SK-N-SH treated with all-trans-retinoic acid at 6 μM for 48 hours (cell line): ENCODE results near the gene BZW2.

Experiments
- ATAC-seq: fragments of 200-7000 bp; cut with Tn5 transposase; 3 replicates; pipeline ENCODE4 v1.9.1; 2020; ENCODE audit warnings: mild to moderate bottlenecking, moderate library complexity
- ARNTL ChIP-seq: fragments of 450-650 bp; formaldehyde crosslinking; IDR thresholded peaks from 2 replicates; pipeline ENCODE4 v1.5.0; 2020; ENCODE audit warnings: low read depth, mild to moderate bottlenecking, moderate library complexity, borderline replicate concordance
- BACH2 ChIP-seq: fragments of 250-450 bp; sonication (Bioruptor Pico); IDR thresholded peaks from 2 replicates; pipeline ENCODE4 v1.9.0; 2021; ENCODE audit warnings: mild to moderate bottlenecking, borderline replicate concordance
- CREB5 ChIP-seq: fragments of 250-450 bp; sonication (Bioruptor Pico); IDR thresholded peaks from 2 replicates; pipeline ENCODE4 v1.5.1; 2020; ENCODE audit warnings: low read depth, mild to moderate bottlenecking, moderate library complexity
- CSDC2 ChIP-seq: fragments of 250-450 bp; sonication (Bioruptor Pico); IDR thresholded peaks from 2 replicates; pipeline ENCODE4 v1.5.0; 2020; ENCODE audit warnings: mild to moderate bottlenecking, moderate library complexity
- CSRNP3 ChIP-seq: fragments of 250-450 bp; sonication (Bioruptor Pico); IDR thresholded peaks from 2 replicates; pipeline ENCODE4 v1.5.1; 2021; ENCODE audit warnings: mild to moderate bottlenecking, moderate library complexity
- ESRRG ChIP-seq: fragments of 250-450 bp; sonication (Bioruptor Pico); IDR thresholded peaks from 2 replicates; pipeline ENCODE4 v1.6.1; 2021; ENCODE audit warnings: mild to moderate bottlenecking
- GLIS3 ChIP-seq: fragments of 250-450 bp; sonication (Bioruptor Pico); IDR thresholded peaks from 2 replicates; pipeline ENCODE4 v1.5.0; 2020; ENCODE audit warnings: mild to moderate bottlenecking, moderate library complexity
- ISL1 ChIP-seq: fragments of 250-450 bp; sonication (Bioruptor Pico); IDR thresholded peaks from 2 replicates; pipeline ENCODE4 v2.1.2; 2022; ENCODE audit warnings: mild to moderate bottlenecking, moderate library complexity
- OSR1 ChIP-seq: fragments of 250-450 bp; sonication (Bioruptor Pico); IDR thresholded peaks from 2 replicates; pipeline ENCODE4 v1.8.0; 2022; ENCODE audit warnings: moderate library complexity, mild to moderate bottlenecking, inconsistent platforms
- PATZ1 ChIP-seq: fragments of 250-450 bp; sonication (Bioruptor Pico); IDR thresholded peaks from 2 replicates; pipeline ENCODE4 v1.8.0; 2020; ENCODE audit warnings: mild to moderate bottlenecking, moderate library complexity, borderline replicate concordance
- POU6F1 ChIP-seq: fragments of 250-450 bp; sonication (Bioruptor Pico); IDR thresholded peaks from 2 replicates; pipeline ENCODE4 v1.8.0; 2021; ENCODE audit warnings: low read depth, mild to moderate bottlenecking, moderate library complexity, borderline replicate concordance
- RARB ChIP-seq: fragments of 250-450 bp; sonication (Bioruptor Pico); IDR thresholded peaks from 2 replicates; pipeline ENCODE4 v1.8.0; 2021; ENCODE audit warnings: mild to moderate bottlenecking, moderate library complexity
- SNAI2 ChIP-seq: fragments of 250-450 bp; sonication (Bioruptor Pico); IDR thresholded peaks from 2 replicates; pipeline ENCODE4 v1.5.0; 2020; ENCODE audit warnings: mild to moderate bottlenecking, moderate library complexity
- TCF4 ChIP-seq: fragments of 250-450 bp; sonication (Bioruptor Pico); IDR thresholded peaks from 2 replicates; pipeline ENCODE4 v1.8.0; 2021; ENCODE audit warnings: mild to moderate bottlenecking, moderate library complexity, borderline replicate concordance
- TOX ChIP-seq: fragments of 250-450 bp; sonication (Bioruptor Pico); IDR thresholded peaks from 2 replicates; pipeline ENCODE4 v1.8.0; 2021; ENCODE audit warnings: mild to moderate bottlenecking, moderate library complexity, borderline replicate concordance
- TSHZ2 ChIP-seq: fragments of 250-450 bp; sonication (Bioruptor Pico); IDR thresholded peaks from 2 replicates; pipeline ENCODE4 v1.5.0; 2020; ENCODE audit warnings: mild to moderate bottlenecking, moderate library complexity
- ZFP3 ChIP-seq: fragments of 250-450 bp; sonication (Bioruptor Pico); IDR thresholded peaks from 2 replicates; pipeline ENCODE4 v1.5.0; 2020; ENCODE audit warnings: mild to moderate bottlenecking, moderate library complexity
- ZFP30 ChIP-seq: fragments of 450-650 bp; formaldehyde crosslinking; IDR thresholded peaks from 2 replicates; pipeline ENCODE4 v1.5.0; 2022; ENCODE audit warnings: mild to moderate bottlenecking, moderate library complexity
- ZNF565 ChIP-seq: fragments of 450-650 bp; formaldehyde crosslinking; conservative IDR thresholded peaks from 2 replicates; pipeline ENCODE4 v1.5.0; 2020; ENCODE audit warnings: low read depth, mild to moderate bottlenecking, moderate library complexity
- ZNF70 ChIP-seq: fragments of 450-650 bp; formaldehyde crosslinking; IDR thresholded peaks from 2 replicates; pipeline ENCODE4 v1.5.0; 2020; ENCODE audit warnings: mild to moderate bottlenecking, moderate library complexity
- ZNF8 ChIP-seq: fragments of 450-650 bp; formaldehyde crosslinking; IDR thresholded peaks from 2 replicates; pipeline ENCODE4 v1.5.0; 2020; ENCODE audit warnings: mild to moderate bottlenecking, moderate library complexity

Gene BZW2

GRCh38 chr7:16669581-16669980 is 23.6 kb downstream of the BZW2 start:
- no peak for ATAC-seq
- no peak for TF ChIP-seq ZNF8 (CRISPR knock-in tag)
- no peak for TF ChIP-seq ZFP30 (CRISPR knock-in tag)
- TF ChIP-seq ARNTL (CRISPR knock-in tag) = no peak
- TF ChIP-seq ZFP3 = no peak
- TF ChIP-seq GLIS3 (CRISPR knock-in tag) = no peak
- TF ChIP-seq POU6F1 = no peak
- no peak for TF ChIP-seq OSR1
- no peak for TF ChIP-seq TOX

- ATAC-seq = no peak
- TF ChIP-seq POU6F1 = no peak
- TF ChIP-seq OSR1 = no peak
- no peak for TF ChIP-seq ARNTL (CRISPR knock-in tag)
- TF ChIP-seq TOX = no peak
- TF ChIP-seq BACH2 (CRISPR knock-in tag) = no peak
- no peak for TF ChIP-seq CREB5
- TF ChIP-seq CSDC2 = no peak
- TF ChIP-seq RARB (CRISPR knock-in tag) = no peak
- TF ChIP-seq ESRRG (CRISPR knock-in tag) = no peak
- no peak for TF ChIP-seq ZNF70 (CRISPR knock-in tag)
- no peak for TF ChIP-seq PATZ1 (CRISPR knock-in tag)
- TF ChIP-seq ZFP30 (CRISPR knock-in tag) = no peak
- TF ChIP-seq ZFP3 = no peak
- TF ChIP-seq TSHZ2 = no peak
- no peak for TF ChIP-seq SNAI2 (CRISPR knock-in tag)
- no peak for TF ChIP-seq ZNF565 (CRISPR knock-in tag)
- TF ChIP-seq ZNF8 (CRISPR knock-in tag) = no peak
- TF ChIP-seq GLIS3 (CRISPR knock-in tag) = no peak
- TF ChIP-seq TCF4 = no peak
- TF ChIP-seq CSRNP3 (CRISPR knock-in tag) = no peak
These were observed 24.0 kb downstream of the BZW2 start for GRCh38 chr7:16670021-16670420.

- TF ChIP-seq ESRRG (CRISPR knock-in tag) (no peak), OSR1 (no peak), ZNF8 (CRISPR knock-in tag) (no peak), ISL1 (CRISPR knock-in tag) (no peak), RARB (CRISPR knock-in tag) (no peak), CREB5 (no peak)
- ATAC-seq = no peak
These were observed 24.9 kb downstream of the BZW2 start for GRCh38 chr7:16670731-16671344.
